AG09319 (cell line): ENCODE measurements around the gene SEMA4D.

Experiments used
- DNase-seq: peaks from one replicate; pipeline ENCODE4 v3.0.0-alpha.2; 2010; ENCODE audit warnings: low read depth; ENCODE audit errors: extremely low read depth
- CTCF ChIP-seq: IDR thresholded peaks from 2 replicates; pipeline ENCODE4 v1.5.1; 2011; ENCODE audit warnings: low read depth, mild to moderate bottlenecking, inconsistent platforms, low read length, moderate library complexity

Gene SEMA4D

GRCh38 chr9:89534515-89535287, 36.8 kb upstream of the SEMA4D start:
- TF ChIP-seq CTCF: no peak

GRCh38 chr9:89533411-89534095, 35.6 kb upstream of the SEMA4D start:
- TF ChIP-seq CTCF: no peak
- no peak for DNase-seq

More at GRCh38 chr9:89534515-89535287, 36.8 kb upstream of the SEMA4D start:
- no peak for DNase-seq

GRCh38 chr9:89532944-89533343, 35.0 kb upstream of the SEMA4D start:
- DNase-seq: no peak
- TF ChIP-seq CTCF: no peak

- TF ChIP-seq CTCF: no peak
- no peak for DNase-seq
These were observed 34.6 kb upstream of the SEMA4D start for GRCh38 chr9:89532478-89532877.

- DNase-seq: no peak
- TF ChIP-seq CTCF: no peak
These were observed 33.9 kb upstream of the SEMA4D start for GRCh38 chr9:89531766-89532165.

DNA sequence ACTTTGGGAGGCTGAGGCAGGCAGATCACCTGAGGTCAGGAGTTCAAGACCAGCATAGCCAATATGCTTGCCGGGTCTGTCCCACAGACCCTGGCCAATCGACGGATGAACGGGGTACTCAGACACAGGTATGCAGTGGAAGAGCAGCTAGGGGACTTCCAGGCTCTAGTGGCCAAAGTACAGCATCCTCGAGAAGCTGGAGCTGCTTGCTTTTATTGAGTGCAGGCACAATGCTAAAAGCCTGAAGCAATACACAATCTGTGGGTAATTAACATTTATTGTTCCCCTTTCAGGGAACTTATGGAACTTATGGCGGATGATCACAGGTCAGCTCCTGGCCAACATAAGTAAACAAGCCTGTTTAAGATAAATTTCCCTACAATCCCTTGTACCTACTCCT, 32.8 kb upstream of the SEMA4D start:
- no peak for DNase-seq
- TF ChIP-seq CTCF: no peak
